GM19099 (cell line): ENCODE data around the gene CLCNKB.

Experiments
- POLR2A ChIP-seq: IDR thresholded peaks from 3 replicates; pipeline ENCODE4 v1.6.1; 2011; ENCODE audit warnings: low read depth; ENCODE audit not compliant: insufficient read length; ENCODE audit errors: extremely low read depth

Gene CLCNKB

GRCh38 chr1:16012590-16013219, 30.9 kb upstream of the CLCNKB start:
- no peak for TF ChIP-seq POLR2A

- TF ChIP-seq POLR2A, result no peak
These were observed 30.2 kb upstream of the CLCNKB start for GRCh38 chr1:16013220-16013907.

- no peak for TF ChIP-seq POLR2A
These were observed 29.7 kb upstream of the CLCNKB start for GRCh38 chr1:16013908-16014258.

- no peak for TF ChIP-seq POLR2A
These were observed 28.8 kb upstream of the CLCNKB start for GRCh38 chr1:16014509-16015482.

GRCh38 chr1:16015491-16015890, 28.1 kb upstream of the CLCNKB start:
- no peak for TF ChIP-seq POLR2A

GRCh38 chr1:16015960-16016901, 27.4 kb upstream of the CLCNKB start:
- no peak for TF ChIP-seq POLR2A

GRCh38 chr1:16017076-16017460, 26.5 kb upstream of the CLCNKB start:
- TF ChIP-seq POLR2A, result no peak

GRCh38 chr1:16017461-16018303, 25.9 kb upstream of the CLCNKB start, which contains the start of gene HSPB7:
TSS of gene HSPB7 (minus strand) at chr1:16018043. CDS start at chr1:16017963, 80 bp downstream.
- no peak for TF ChIP-seq POLR2A

GRCh38 chr1:16018308-16018707, 25.3 kb upstream of the CLCNKB start:
- TF ChIP-seq POLR2A, result no peak

- TF ChIP-seq POLR2A, result no peak
These were observed 24.6 kb upstream of the CLCNKB start for GRCh38 chr1:16018749-16019643.

- no peak for TF ChIP-seq POLR2A
These were observed 23.8 kb upstream of the CLCNKB start for GRCh38 chr1:16019644-16020277.

- no peak for TF ChIP-seq POLR2A
These were observed 23.3 kb upstream of the CLCNKB start for GRCh38 chr1:16020325-16020724.
